GM12875 (cell line): ENCODE measurements around the gene HES3.

Source experiments
- H3K4me3 ChIP-seq: one replicate; pipeline ENCODE4 v1.5.1; 2011; ENCODE audit warnings: low read depth, low read length, control low read depth
- CTCF ChIP-seq: IDR thresholded peaks from 2 replicates; pipeline ENCODE4 v1.5.1; 2011; ENCODE audit warnings: low read depth, mild to moderate bottlenecking, control low read depth, inconsistent platforms, low read length, moderate library complexity, borderline replicate concordance; ENCODE audit not compliant: insufficient read depth

HES3 gene

GRCh38 chr1:6286266-6286665 is 42.3 kb downstream of the HES3 start:
- H3K4me3 ChIP-seq: no peak overlapping the region
- no peak for TF ChIP-seq CTCF

- no peak for TF ChIP-seq CTCF
- H3K4me3 ChIP-seq: no peak overlapping the region
Observed at GRCh38 chr1:6287029-6287428, 43.0 kb downstream of the HES3 start.

DNA sequence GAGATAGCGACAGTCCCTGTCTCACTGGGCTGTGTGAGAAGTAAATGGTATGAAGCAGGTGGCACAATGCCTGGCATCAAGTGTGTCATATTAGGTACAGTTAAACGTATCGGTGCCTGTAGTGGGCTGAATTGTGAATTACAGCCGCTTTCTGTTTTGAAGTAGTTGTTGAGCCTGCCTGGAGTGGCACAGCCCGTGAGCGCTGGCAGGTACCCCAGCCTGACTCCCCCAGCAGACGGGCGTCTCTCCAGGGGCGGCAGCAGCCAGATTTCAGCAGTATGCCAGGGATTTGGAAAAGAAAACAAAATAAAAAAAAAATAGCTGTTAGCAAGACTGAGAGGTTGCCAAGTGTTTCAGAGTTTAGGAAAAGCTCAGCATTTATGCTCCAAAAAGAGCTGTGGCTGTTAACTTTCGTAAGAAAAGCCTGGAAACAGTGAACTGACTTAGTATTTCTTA is 43.5 kb downstream of the HES3 start:
- H3K4me3 ChIP-seq: no peak overlapping the region
- TF ChIP-seq CTCF: no peak

DNA sequence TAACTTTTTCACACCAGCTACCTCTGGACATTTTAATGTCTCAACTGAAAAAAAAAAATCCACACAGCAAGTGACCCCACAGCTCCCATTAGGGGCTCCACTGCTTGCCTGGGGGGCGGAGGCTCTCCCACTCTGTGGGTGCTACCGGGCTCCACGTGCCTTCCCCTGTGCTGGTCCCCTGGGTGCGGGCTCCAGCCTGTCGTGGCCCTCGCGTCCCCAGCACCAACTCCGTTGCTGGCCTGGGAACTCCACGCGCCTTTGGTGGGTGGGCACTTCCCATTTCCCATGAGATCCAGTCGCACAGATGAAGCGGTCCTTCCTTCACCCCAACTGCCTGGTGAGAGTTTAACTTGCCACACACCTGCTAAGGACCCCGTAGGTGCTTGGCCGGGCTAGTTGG is 44.0 kb downstream of the HES3 start:
- no peak overlapping the region for H3K4me3 ChIP-seq
- TF ChIP-seq CTCF: no peak

- no peak for TF ChIP-seq CTCF
- no peak overlapping the region for H3K4me3 ChIP-seq
Observed at GRCh38 chr1:6288665-6289064, 44.7 kb downstream of the HES3 start.

DNA sequence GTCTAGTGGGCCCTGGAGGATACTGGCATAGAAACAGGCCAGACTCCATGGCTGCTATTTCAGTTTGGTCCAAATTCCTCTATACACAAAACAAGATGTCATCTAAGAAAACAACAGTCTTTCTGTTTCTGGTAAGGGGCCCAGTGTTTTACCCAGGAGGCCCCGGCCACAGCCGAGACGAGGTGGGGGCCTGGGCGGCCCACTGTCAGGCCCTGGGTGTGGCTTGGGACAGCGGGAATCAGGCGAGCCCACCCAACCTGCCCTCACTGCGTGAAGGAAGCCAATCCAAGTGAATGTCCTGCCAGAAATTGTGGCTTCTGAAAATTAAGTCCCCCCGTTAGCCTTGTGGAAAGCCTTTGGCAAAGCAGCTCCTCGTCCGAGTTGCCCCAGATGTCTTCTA is 48.1 kb downstream of the HES3 start:
- TF ChIP-seq CTCF: no peak

GRCh38 chr1:6294080-6294889 is 50.3 kb downstream of the HES3 start:
- no peak overlapping the region for H3K4me3 ChIP-seq
- TF ChIP-seq CTCF: no peak

More for the DNA sequence above, 48.1 kb downstream of the HES3 start:
- no peak overlapping the region for H3K4me3 ChIP-seq
